ENCODE measurements around the gene VAV2.

VAV2 gene

GRCh38 chr9:133991964-133992779 lies at the start of gene VAV2:
VAV2 (minus strand) TSS chr9:133992324; CDS start chr9:133992278, 46 bp downstream.
- peak; percentile 81 for DNase-seq

- DNase-seq = no peak
Observed at GRCh38 chr9:134041649-134041962, 49.5 kb upstream of the VAV2 start.

- DNase-seq = no peak
Observed at GRCh38 chr9:134040781-134041648, 48.9 kb upstream of the VAV2 start.

GRCh38 chr9:134040176-134040565 lies 48.0 kb upstream of the VAV2 start:
- DNase-seq = no peak

GRCh38 chr9:134039386-134040175 lies 47.5 kb upstream of the VAV2 start:
- DNase-seq = no peak

GRCh38 chr9:134037641-134038040 lies 45.5 kb upstream of the VAV2 start:
- no peak for DNase-seq

- DNase-seq = no peak
Observed at GRCh38 chr9:134036130-134036529, 44.0 kb upstream of the VAV2 start.

- DNase-seq = no peak
Observed at GRCh38 chr9:134035041-134036039, 43.2 kb upstream of the VAV2 start.

- DNase-seq = no peak
Observed at GRCh38 chr9:134034215-134035040, 42.3 kb upstream of the VAV2 start.

- DNase-seq = no peak
Observed at GRCh38 chr9:134033516-134034214, 41.5 kb upstream of the VAV2 start.

GRCh38 chr9:134032456-134033222 lies 40.5 kb upstream of the VAV2 start:
- DNase-seq = no peak

- no peak for DNase-seq
Observed at GRCh38 chr9:134031783-134032182, 39.7 kb upstream of the VAV2 start.

GRCh38 chr9:134030821-134031470 lies 38.8 kb upstream of the VAV2 start:
- DNase-seq = no peak

- DNase-seq = no peak
Observed at GRCh38 chr9:134029248-134030226, 37.4 kb upstream of the VAV2 start.

- DNase-seq = no peak
Observed at GRCh38 chr9:134028575-134029247, 36.6 kb upstream of the VAV2 start.

- no peak for DNase-seq
Observed at GRCh38 chr9:134028076-134028475, 36.0 kb upstream of the VAV2 start.

- no peak for DNase-seq
Observed at GRCh38 chr9:134027561-134027960, 35.4 kb upstream of the VAV2 start.

Data from EL (cell line).